ENCODE results near the gene TRIM66.

DNA sequence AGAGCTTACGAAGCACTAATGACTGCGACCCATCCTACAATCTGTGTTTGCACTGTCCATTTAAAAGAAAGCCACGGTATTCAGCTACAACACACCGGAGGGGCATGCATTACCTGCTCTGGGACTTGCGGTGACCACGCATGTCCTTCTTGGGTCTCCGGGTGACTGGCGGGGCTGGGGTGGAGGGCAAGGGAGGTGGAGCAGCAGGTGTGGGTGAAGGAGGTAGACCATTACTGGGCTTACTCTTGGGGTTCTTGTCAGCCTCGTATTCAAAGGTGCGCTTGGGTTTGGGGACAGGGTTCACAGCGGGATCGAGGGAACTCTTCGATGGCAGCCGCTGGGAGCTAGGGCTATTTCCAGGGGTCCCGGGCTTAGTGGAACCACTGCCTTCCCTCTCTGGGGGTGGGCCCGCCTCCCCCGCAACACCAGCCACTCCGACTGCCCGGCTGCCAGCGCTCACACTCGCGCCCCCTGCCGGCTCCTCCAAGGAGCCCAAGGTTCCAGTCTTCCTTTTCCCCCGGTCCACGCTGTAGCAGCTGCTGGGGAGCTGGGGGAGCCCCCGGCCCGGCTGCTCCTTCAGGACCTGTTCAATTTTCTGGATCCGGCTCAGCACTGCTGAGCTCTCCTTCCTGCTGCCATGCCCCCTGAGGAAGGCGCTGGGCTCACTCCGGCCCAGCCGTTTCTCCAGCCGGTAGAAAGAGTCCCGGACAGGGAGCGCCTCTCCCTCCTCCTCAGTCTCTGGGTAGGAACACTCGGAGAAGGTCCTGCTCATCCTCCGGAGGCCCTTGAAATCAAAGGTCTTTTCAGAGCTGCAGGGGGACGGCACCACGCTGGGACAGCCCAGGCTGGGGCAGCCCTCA lies 47.6 kb upstream of the TRIM66 start:
- TF ChIP-seq RAD21 (IDR thresholded peaks at IDR 0.05) (no peak), HNF4G (IDR thresholded peaks at IDR 0.05) (no peak), FOXA1 (IDR thresholded peaks at IDR 0.05) (no peak), JUND (IDR thresholded peaks at IDR 0.05) (no peak), EGR1 (IDR thresholded peaks at IDR 0.05; ENCODE audit: low read depth in 2 of 2) (no peak), TAF1 (conservative IDR thresholded peaks at IDR 0.05) (no peak), SP1 (IDR thresholded peaks at IDR 0.05) (no peak), GABPA (IDR thresholded peaks at IDR 0.05 in 1 of 2, conservative IDR thresholded peaks at IDR 0.05 in 1 of 2) (no peak), YY1 (IDR thresholded peaks at IDR 0.05) (no peak)
- TF ChIP-seq, protein P1, sequence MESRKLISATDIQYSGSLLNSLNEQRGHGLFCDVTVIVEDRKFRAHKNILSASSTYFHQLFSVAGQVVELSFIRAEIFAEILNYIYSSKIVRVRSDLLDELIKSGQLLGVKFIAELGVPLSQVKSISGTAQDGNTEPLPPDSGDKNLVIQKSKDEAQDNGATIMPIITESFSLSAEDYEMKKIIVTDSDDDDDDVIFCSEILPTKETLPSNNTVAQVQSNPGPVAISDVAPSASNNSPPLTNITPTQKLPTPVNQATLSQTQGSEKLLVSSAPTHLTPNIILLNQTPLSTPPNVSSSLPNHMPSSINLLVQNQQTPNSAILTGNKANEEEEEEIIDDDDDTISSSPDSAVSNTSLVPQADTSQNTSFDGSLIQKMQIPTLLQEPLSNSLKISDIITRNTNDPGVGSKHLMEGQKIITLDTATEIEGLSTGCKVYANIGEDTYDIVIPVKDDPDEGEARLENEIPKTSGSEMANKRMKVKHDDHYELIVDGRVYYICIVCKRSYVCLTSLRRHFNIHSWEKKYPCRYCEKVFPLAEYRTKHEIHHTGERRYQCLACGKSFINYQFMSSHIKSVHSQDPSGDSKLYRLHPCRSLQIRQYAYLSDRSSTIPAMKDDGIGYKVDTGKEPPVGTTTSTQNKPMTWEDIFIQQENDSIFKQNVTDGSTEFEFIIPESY (IDR thresholded peaks at IDR 0.05): no peak
- TF ChIP-seq, protein P2, sequence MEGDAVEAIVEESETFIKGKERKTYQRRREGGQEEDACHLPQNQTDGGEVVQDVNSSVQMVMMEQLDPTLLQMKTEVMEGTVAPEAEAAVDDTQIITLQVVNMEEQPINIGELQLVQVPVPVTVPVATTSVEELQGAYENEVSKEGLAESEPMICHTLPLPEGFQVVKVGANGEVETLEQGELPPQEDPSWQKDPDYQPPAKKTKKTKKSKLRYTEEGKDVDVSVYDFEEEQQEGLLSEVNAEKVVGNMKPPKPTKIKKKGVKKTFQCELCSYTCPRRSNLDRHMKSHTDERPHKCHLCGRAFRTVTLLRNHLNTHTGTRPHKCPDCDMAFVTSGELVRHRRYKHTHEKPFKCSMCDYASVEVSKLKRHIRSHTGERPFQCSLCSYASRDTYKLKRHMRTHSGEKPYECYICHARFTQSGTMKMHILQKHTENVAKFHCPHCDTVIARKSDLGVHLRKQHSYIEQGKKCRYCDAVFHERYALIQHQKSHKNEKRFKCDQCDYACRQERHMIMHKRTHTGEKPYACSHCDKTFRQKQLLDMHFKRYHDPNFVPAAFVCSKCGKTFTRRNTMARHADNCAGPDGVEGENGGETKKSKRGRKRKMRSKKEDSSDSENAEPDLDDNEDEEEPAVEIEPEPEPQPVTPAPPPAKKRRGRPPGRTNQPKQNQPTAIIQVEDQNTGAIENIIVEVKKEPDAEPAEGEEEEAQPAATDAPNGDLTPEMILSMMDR (IDR thresholded peaks at IDR 0.05; ENCODE audit: low read depth, low read length, missing input control): no peak
- TF ChIP-seq, protein P3, sequence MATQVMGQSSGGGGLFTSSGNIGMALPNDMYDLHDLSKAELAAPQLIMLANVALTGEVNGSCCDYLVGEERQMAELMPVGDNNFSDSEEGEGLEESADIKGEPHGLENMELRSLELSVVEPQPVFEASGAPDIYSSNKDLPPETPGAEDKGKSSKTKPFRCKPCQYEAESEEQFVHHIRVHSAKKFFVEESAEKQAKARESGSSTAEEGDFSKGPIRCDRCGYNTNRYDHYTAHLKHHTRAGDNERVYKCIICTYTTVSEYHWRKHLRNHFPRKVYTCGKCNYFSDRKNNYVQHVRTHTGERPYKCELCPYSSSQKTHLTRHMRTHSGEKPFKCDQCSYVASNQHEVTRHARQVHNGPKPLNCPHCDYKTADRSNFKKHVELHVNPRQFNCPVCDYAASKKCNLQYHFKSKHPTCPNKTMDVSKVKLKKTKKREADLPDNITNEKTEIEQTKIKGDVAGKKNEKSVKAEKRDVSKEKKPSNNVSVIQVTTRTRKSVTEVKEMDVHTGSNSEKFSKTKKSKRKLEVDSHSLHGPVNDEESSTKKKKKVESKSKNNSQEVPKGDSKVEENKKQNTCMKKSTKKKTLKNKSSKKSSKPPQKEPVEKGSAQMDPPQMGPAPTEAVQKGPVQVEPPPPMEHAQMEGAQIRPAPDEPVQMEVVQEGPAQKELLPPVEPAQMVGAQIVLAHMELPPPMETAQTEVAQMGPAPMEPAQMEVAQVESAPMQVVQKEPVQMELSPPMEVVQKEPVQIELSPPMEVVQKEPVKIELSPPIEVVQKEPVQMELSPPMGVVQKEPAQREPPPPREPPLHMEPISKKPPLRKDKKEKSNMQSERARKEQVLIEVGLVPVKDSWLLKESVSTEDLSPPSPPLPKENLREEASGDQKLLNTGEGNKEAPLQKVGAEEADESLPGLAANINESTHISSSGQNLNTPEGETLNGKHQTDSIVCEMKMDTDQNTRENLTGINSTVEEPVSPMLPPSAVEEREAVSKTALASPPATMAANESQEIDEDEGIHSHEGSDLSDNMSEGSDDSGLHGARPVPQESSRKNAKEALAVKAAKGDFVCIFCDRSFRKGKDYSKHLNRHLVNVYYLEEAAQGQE (IDR thresholded peaks at IDR 0.05): no peak
- TF ChIP-seq, protein P4, sequence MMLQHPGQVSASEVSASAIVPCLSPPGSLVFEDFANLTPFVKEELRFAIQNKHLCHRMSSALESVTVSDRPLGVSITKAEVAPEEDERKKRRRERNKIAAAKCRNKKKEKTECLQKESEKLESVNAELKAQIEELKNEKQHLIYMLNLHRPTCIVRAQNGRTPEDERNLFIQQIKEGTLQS (IDR thresholded peaks at IDR 0.05): no peak
- TF ChIP-seq, protein P5, sequence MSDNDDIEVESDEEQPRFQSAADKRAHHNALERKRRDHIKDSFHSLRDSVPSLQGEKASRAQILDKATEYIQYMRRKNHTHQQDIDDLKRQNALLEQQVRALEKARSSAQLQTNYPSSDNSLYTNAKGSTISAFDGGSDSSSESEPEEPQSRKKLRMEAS (IDR thresholded peaks at IDR 0.05): no peak

All from liver (tissue), 3 donors.